ENCODE measurements around the gene ELP1.

- TF ChIP-seq CTCF (IDR thresholded peaks at IDR 0.05), result no peak
- no peak for TF ChIP-seq POLR2A (IDR thresholded peaks at IDR 0.05)
These were observed 38.8 kb upstream of the ELP1 start for GRCh38 chr9:108972626-108973209.
